ENCODE results near the gene SNX1. TPM values are rescaled to one million over a fixed set of nuclear protein-coding genes. Genes with fewer than 3 reads are reported as not detected.
"Not testable (repeated sequence)": the region's sequence is repeated elsewhere in the genome, so short reads cannot be mapped to it uniquely, and the experiment has no call there.

SNX1 gene, protein sequence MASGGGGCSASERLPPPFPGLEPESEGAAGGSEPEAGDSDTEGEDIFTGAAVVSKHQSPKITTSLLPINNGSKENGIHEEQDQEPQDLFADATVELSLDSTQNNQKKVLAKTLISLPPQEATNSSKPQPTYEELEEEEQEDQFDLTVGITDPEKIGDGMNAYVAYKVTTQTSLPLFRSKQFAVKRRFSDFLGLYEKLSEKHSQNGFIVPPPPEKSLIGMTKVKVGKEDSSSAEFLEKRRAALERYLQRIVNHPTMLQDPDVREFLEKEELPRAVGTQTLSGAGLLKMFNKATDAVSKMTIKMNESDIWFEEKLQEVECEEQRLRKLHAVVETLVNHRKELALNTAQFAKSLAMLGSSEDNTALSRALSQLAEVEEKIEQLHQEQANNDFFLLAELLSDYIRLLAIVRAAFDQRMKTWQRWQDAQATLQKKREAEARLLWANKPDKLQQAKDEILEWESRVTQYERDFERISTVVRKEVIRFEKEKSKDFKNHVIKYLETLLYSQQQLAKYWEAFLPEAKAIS
- total RNA-seq: 100 to 1,000 TPM; 103 to 110 TPM
- long read RNA-seq, full-length matches to known transcripts: 215 of 237 reads
- long read RNA-seq, partial matches to known transcripts: 5 of 237 reads
- long read RNA-seq, other reads (novel, unspliced or antisense): 17 of 237 reads

DNA sequence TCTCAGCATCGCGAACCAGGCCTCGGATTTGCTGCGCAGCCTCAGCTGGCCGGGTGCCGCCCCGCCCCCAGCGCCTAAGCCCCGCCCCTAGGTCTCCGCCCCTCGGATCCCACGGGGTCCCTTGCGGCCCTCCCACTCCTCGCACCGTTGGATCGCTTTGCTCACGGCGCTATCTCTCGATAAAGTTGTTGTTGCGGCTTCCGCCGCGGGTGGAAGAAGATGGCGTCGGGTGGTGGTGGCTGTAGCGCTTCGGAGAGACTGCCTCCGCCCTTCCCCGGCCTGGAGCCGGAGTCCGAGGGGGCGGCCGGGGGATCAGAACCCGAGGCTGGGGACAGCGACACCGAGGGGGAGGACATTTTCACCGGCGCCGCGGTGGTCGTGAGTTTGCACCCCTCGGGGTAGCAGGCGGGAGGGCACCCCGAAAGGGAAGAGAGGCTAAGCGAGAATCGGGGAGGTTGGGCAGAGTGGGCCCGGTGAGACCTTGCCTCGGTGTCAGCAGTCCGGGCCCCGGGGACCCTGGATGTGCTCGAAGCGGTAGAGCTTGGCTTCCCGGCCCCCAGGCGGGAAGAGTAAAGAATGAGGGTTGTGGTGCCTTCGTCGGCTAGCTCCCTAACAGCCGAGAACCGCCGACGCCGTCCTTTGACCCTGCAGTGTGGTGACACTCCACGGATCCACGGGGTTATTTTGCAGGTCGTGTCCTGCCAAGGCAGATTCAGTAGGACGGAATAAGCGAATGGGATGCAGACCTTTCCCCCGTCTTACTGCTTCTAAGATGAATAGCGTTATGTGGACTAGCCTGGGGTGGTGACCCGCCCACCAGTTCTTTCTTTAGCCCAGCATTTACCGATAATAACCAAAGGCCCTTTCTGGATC lies at the start of gene SNX1:
Gene SNX1, plus strand, starts transcription at position 188 of the 873 bp plus-strand sequence. Its CDS starts 32 bp downstream, at position 220.
- peak; percentile 72 for ATAC-seq
- intact Hi-C loops (cut with DNase I, micrococcal nuclease): no loop called here
- DNase-seq: peak; percentile 94 to 96

DNA sequence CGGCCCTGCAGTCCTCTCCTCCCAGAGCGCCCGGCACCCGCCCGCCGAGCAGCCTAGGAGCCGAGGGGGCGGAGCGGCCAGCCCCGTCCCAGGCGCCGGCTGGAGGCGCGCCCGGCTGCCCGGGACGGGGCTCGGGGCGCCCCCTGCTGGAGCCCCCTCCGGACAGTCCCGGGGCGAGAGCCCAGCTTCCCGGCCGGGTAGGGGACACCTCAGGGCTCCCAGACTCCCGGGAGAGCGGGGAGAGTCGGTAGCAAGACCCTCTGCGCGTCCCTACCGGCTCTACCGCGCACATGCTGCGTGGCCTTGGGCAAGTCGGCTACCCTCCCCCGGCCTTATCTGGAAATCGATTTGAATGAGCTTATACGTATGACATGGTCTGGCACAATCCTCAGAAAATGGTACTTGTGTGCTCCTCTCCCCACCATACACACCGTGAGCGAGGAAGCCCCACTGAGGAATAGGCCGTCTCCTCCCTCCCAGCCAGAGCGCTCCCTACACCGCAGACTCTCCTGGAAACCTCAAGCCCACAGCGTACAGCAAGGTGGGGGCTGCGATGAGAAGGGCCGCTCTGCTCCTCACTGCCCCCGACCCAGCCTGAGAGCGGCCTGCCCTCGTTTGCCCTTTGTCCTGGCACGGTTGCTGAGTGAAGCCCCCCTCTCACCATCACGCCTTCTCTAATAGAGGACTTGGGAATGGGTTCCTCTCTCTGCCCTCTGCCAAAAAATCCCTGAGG lies 49.2 kb upstream of the SNX1 start, which contains the start of gene DAPK2:
Gene DAPK2, minus strand, starts transcription at position 65 of the 733 bp plus-strand sequence. CDS start 6,224 bp downstream, outside the sequence.
- intact Hi-C loops (cut with DNase I, micrococcal nuclease): loop anchor here in 1 of 2 donors (10.0 kb wide), 1 partner anchor 102 kb away; no protein-coding TSS in a partner anchor
- DNase-seq (peak; percentile 63 to 81), ATAC-seq (peak; percentile 83)

- DNase-seq: no peak
- intact Hi-C loops (cut with DNase I, micrococcal nuclease): loop anchor here in 1 of 2 donors (10.0 kb wide), 1 partner anchor 104 kb away; no protein-coding TSS in a partner anchor
- ATAC-seq: no peak
Observed at GRCh38 chr15:64048781-64049460, 46.9 kb upstream of the SNX1 start.

- ATAC-seq (peak; percentile 26), DNase-seq (peak in 1 of 2 donors; percentile 24)
- intact Hi-C loops (cut with DNase I, micrococcal nuclease): no loop called here
Observed at GRCh38 chr15:64050281-64051092, 45.3 kb upstream of the SNX1 start.

DNA sequence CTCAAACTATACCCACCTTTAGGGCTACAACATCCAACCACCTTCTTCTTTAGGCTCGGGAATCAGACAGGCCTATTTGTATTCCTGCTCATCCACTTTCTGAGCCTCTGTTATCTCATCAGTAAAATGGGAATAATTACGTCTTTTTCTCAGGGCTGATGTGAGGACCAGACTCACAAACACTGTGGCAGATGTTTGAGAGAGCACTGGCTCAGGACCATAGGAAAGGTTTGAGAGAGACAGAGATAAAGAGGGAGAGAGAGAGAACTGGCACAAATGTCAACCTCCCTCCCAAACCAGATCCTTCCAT lies 44.7 kb upstream of the SNX1 start:
- ATAC-seq (no peak), DNase-seq (no peak)
- intact Hi-C loops (cut with DNase I, micrococcal nuclease): no loop called here

- intact Hi-C loops (cut with DNase I, micrococcal nuclease): no loop called here
- no peak for ATAC-seq
- no peak for DNase-seq
Observed at GRCh38 chr15:64051407-64052259, 44.1 kb upstream of the SNX1 start.

GRCh38 chr15:64052925-64053491 lies 42.8 kb upstream of the SNX1 start:
- ATAC-seq (no peak), DNase-seq (no peak)
- intact Hi-C loops (cut with DNase I, micrococcal nuclease): no loop called here

DNA sequence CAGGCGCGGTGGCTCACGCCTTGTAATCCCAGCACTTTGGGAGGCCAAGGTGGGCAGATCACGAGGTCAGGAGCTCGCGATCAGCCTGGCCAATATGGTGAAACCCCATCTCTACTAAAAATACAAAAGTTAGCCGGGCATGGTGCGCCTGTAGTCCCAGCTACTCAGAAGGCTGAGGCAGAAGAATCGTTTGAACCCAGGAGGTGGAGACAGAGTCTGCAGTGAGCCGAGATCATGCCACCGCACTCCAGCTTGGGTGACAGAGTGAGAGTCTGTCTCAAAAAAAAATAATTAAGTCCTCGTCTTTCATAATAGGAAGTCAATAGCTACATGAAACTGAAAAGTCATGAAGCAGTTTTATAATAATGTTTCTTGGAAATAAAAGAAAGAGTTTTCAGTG lies 42.1 kb upstream of the SNX1 start:
- ATAC-seq; DNase-seq; intact Hi-C loops (cut with DNase I, micrococcal nuclease): not testable (repeated sequence)

DNA sequence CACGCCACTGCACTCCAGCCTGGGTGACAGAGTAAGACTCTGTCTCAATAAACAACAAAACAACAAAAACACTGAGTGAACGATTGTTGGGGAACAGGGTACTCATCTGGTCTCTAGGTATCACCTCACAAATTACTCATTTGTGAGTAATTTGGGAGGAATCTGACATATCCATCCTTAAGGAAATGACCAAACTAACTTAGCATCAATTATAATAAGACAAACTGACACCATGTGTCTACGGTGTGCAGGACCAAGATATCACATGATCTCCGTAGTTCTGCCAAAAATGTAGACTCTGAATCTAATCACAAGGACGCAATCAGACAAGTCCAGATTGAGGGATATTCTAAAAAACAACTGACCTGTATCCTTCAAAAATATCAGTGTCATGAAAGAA lies 37.5 kb upstream of the SNX1 start:
- ATAC-seq: no peak
- intact Hi-C loops (cut with DNase I, micrococcal nuclease): no loop called here
- DNase-seq: no peak

GRCh38 chr15:64059104-64059503 lies 36.7 kb upstream of the SNX1 start:
- intact Hi-C loops (cut with DNase I, micrococcal nuclease); ATAC-seq; DNase-seq: not testable (repeated sequence)

- ATAC-seq (no peak), DNase-seq (no peak)
- intact Hi-C loops (cut with DNase I, micrococcal nuclease): loop anchor here in 1 of 2 donors (5.0 kb wide), 1 partner anchor 318 kb away; no protein-coding TSS in a partner anchor
Observed at GRCh38 chr15:64060716-64061115, 35.1 kb upstream of the SNX1 start.

GRCh38 chr15:64066451-64066850 lies 29.3 kb upstream of the SNX1 start:
- DNase-seq: no peak
- ATAC-seq: no peak
- intact Hi-C loops (cut with DNase I, micrococcal nuclease): loop anchor here in 1 of 2 donors (5.0 kb wide), 1 partner anchor 314 kb away; no protein-coding TSS in a partner anchor

DNA sequence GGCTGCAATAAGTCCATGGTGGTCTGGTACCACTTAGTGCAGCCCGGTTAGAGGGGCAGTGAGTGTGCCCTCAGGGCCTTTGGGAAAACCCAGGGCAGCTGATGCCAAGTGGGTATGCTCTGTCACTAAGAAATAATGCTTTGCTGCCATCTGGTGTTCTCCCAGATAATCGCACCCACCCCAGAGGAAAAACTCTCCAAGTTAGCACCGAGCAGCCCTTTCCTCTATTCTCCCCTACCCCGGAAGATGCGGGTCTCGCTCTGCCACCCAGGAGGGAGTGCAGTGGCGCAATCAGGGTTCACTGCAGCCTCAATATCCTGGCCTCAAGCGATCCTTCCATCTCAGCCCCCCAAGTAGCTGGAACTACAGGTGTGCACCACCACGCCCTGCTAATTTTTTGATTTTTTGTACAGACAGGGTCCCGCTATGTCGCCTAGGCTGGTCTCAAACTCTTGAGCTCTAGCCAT lies 28.2 kb upstream of the SNX1 start:
- DNase-seq (peak in 1 of 2 donors; percentile 67), ATAC-seq (peak; percentile 80)
- intact Hi-C loops (cut with DNase I, micrococcal nuclease): loop anchor here in 1 of 2 donors (5.0 kb wide), 1 partner anchor 315 kb away; no protein-coding TSS in a partner anchor

- intact Hi-C loops (cut with DNase I, micrococcal nuclease): loop anchor here in 1 of 2 donors (5.0 kb wide), 1 partner anchor 316 kb away; no protein-coding TSS in a partner anchor
- DNase-seq (no peak), ATAC-seq (no peak)
Observed at GRCh38 chr15:64068133-64068532, 27.6 kb upstream of the SNX1 start.

GRCh38 chr15:64070106-64070505 lies 25.7 kb upstream of the SNX1 start:
- ATAC-seq (peak; percentile 33), DNase-seq (no peak)
- intact Hi-C loops (cut with DNase I, micrococcal nuclease): no loop called here
